Endothelial cell of umbilical vein (primary cell): ENCODE data around the gene ARMC3.

ENCODE experiments used
- CTCF ChIP-seq, 2 donors: IDR thresholded peaks; 1 replicate in 1 of 2; 2 replicates in 1 of 2; pipeline ENCODE4 v1.5.1; 2011; ENCODE audit warnings: low read length in 2 of 2, mild to moderate bottlenecking in 2 of 2, moderate library complexity in 2 of 2, control low read depth in 1 of 2, inconsistent platforms in 1 of 2, low read depth in 1 of 2; ENCODE audit not compliant: insufficient read depth in 1 of 2; ENCODE audit errors: extremely low read depth in 1 of 2
- EZH2 ChIP-seq: IDR thresholded peaks from 2 replicates; pipeline ENCODE4 v1.6.1; 2012; ENCODE audit warnings: borderline replicate concordance, low read depth, mild to moderate bottlenecking, moderate library complexity, low read length, inconsistent platforms; ENCODE audit not compliant: severe bottlenecking
- JUN ChIP-seq: IDR thresholded peaks from 2 replicates; pipeline ENCODE4 v1.6.1; 2011; ENCODE audit warnings: borderline replicate concordance, low read depth; ENCODE audit not compliant: insufficient read length, insufficient read depth
- MAX ChIP-seq: IDR thresholded peaks from 2 replicates; pipeline ENCODE4 v1.6.1; 2011; ENCODE audit not compliant: insufficient read depth, insufficient read length
- MYC ChIP-seq: IDR thresholded peaks from one replicate; pipeline ENCODE4 v1.6.1; 2011; ENCODE audit warnings: mild to moderate bottlenecking, low read depth, low read length
- POLR2A ChIP-seq: IDR thresholded peaks from 2 replicates; pipeline ENCODE4 v1.6.1; 2012; ENCODE audit warnings: low read depth, mild to moderate bottlenecking, control low read depth, low read length
- POLR2AphosphoS5 ChIP-seq: IDR thresholded peaks from 2 replicates; pipeline ENCODE4 v1.6.1; 2012; ENCODE audit warnings: low read depth, mild to moderate bottlenecking, control low read depth, low read length, moderate library complexity; ENCODE audit not compliant: insufficient read depth

- TF ChIP-seq CTCF (IDR thresholded peaks at IDR 0.05; ENCODE audit: extremely low read depth in 1 of 2, insufficient read depth in 1 of 2, low read depth in 1 of 2, low read length in 2 of 2): no peak
- TF ChIP-seq POLR2A: no peak
- no peak for TF ChIP-seq EZH2
- no peak for TF ChIP-seq POLR2AphosphoS5
- no peak for TF ChIP-seq JUN
- TF ChIP-seq MYC: no peak
- no peak for TF ChIP-seq MAX
Measured at GRCh38 chr10:23067337-23067736, 139.5 kb downstream of the ARMC3 start.
